ENCODE measurements around the gene NAALADL2. TPM values are rescaled to one million over a fixed set of nuclear protein-coding genes. Genes with fewer than 3 reads are reported as not detected.

The NAALADL2 gene
- total and polyA plus RNA-seq, 2 donors from 2014 or later, result 2.0 to 20.2 TPM

- Histone ChIP-seq H3K4me3 (ENCODE audit: low read length in 3 of 3) (no peak overlapping the region), H3K36me3 (ENCODE audit: control insufficient read depth in 2 of 3, insufficient read depth in 3 of 3, low read length in 3 of 3) (no peaks in the 10 kb centered on the region), H3K4me1 (ENCODE audit: control insufficient read depth in 2 of 3, insufficient read depth in 2 of 3, low read depth in 1 of 3, low read length in 3 of 3) (no peaks in the 10 kb centered on the region), H3K9me3 (ENCODE audit: control insufficient read depth in 2 of 3, insufficient read depth in 1 of 3, low read length in 3 of 3) (no peaks in the 10 kb centered on the region), H3K9ac (ENCODE audit: low read length in 3 of 3) (no peak overlapping the region), H3K27ac (ENCODE audit: low read depth in 2 of 2, low read length in 2 of 2) (no peak overlapping the region), H3K27me3 (ENCODE audit: control insufficient read depth, insufficient read depth, low read length) (no peaks in the 10 kb centered on the region)
- TF ChIP-seq, protein P1, sequence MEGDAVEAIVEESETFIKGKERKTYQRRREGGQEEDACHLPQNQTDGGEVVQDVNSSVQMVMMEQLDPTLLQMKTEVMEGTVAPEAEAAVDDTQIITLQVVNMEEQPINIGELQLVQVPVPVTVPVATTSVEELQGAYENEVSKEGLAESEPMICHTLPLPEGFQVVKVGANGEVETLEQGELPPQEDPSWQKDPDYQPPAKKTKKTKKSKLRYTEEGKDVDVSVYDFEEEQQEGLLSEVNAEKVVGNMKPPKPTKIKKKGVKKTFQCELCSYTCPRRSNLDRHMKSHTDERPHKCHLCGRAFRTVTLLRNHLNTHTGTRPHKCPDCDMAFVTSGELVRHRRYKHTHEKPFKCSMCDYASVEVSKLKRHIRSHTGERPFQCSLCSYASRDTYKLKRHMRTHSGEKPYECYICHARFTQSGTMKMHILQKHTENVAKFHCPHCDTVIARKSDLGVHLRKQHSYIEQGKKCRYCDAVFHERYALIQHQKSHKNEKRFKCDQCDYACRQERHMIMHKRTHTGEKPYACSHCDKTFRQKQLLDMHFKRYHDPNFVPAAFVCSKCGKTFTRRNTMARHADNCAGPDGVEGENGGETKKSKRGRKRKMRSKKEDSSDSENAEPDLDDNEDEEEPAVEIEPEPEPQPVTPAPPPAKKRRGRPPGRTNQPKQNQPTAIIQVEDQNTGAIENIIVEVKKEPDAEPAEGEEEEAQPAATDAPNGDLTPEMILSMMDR (IDR thresholded peaks at IDR 0.05; ENCODE audit: borderline replicate concordance, extremely low read depth, insufficient read depth), result no peak
- DNase-seq (peak in 1 of 5 donors; percentile 34), FAIRE-seq (no peak)
- intact Hi-C loops (cut with DNase I), result no loop called here
These were observed 545.5 kb downstream of the NAALADL2 start for GRCh38 chr3:175404621-175405020.

DNA sequence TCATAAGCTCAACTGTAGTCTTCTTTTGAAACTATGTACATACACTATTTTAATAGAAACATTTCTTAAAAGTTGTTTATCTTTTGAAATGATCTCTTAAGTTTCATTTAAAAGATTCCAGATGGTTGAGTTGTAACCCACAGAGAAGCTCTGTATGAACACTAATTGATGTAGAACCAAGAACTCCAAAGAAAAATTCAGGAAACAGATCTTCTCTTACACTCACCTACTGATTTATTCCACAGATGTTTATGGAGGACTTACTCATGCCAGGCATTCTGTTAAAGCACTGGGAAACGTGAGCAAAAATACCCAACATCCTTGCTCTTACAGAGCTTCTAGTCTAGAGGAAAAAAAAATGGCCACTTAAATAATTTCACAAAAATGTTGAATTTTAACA is 551.1 kb downstream of the NAALADL2 start:
- DNase-seq (no peak), FAIRE-seq (no peak)
- H3K36me3 ChIP-seq (ENCODE audit: control insufficient read depth in 2 of 3, insufficient read depth in 3 of 3, low read length in 3 of 3), result no peaks in the 10 kb centered on the region
- H3K4me1 ChIP-seq (ENCODE audit: control insufficient read depth in 2 of 3, insufficient read depth in 2 of 3, low read depth in 1 of 3, low read length in 3 of 3), result no peaks in the 10 kb centered on the region
- TF ChIP-seq, protein P1 (IDR thresholded peaks at IDR 0.05; ENCODE audit: borderline replicate concordance, extremely low read depth, insufficient read depth), result no peak
- no peaks in the 10 kb centered on the region for H3K9me3 ChIP-seq (ENCODE audit: control insufficient read depth in 2 of 3, insufficient read depth in 1 of 3, low read length in 3 of 3)
- intact Hi-C loops (cut with DNase I), result no loop called here
- H3K9ac ChIP-seq (ENCODE audit: low read length in 3 of 3), result no peak overlapping the region
- no peak overlapping the region for H3K27ac ChIP-seq (ENCODE audit: low read depth in 2 of 2, low read length in 2 of 2)
- no peak overlapping the region for H3K4me3 ChIP-seq (ENCODE audit: low read length in 3 of 3)
- H3K27me3 ChIP-seq (ENCODE audit: control insufficient read depth, insufficient read depth, low read length), result no peaks in the 10 kb centered on the region

DNA sequence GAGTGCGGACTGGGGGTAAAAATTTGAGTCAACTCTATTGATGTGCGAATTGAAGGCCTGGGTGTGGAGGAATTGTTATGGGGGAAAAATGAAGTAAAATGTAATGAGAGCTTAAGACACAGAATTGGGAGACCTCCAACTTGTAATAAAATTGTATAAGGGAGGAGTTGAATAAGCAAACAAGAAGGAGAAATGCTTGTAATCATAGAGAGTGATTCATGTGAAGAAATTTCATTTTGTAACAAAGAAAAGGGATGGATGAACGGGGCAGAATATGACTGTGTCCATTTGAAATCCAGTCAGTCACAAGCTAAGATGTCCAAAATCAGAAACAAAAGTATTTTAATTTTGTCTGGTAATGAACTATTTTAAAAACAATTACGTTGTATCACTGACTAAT is 552.3 kb downstream of the NAALADL2 start:
- TF ChIP-seq, protein P1 (IDR thresholded peaks at IDR 0.05; ENCODE audit: borderline replicate concordance, extremely low read depth, insufficient read depth), result no peak
- Histone ChIP-seq H3K9ac (ENCODE audit: low read length in 3 of 3) (no peak overlapping the region), H3K36me3 (ENCODE audit: control insufficient read depth in 2 of 3, insufficient read depth in 3 of 3, low read length in 3 of 3) (no peaks in the 10 kb centered on the region), H3K9me3 (ENCODE audit: control insufficient read depth in 2 of 3, insufficient read depth in 1 of 3, low read length in 3 of 3) (no peaks in the 10 kb centered on the region), H3K27me3 (ENCODE audit: control insufficient read depth, insufficient read depth, low read length) (no peaks in the 10 kb centered on the region), H3K4me3 (ENCODE audit: low read length in 3 of 3) (no peak overlapping the region), H3K4me1 (ENCODE audit: control insufficient read depth in 2 of 3, insufficient read depth in 2 of 3, low read depth in 1 of 3, low read length in 3 of 3) (no peaks in the 10 kb centered on the region), H3K27ac (ENCODE audit: low read depth in 2 of 2, low read length in 2 of 2) (no peak overlapping the region)
- no peak for FAIRE-seq
- DNase-seq, result no peak
- intact Hi-C loops (cut with DNase I), result no loop called here

GRCh38 chr3:175411946-175412345 is 552.8 kb downstream of the NAALADL2 start:
- DNase-seq, result no peak
- Histone ChIP-seq H3K27ac (ENCODE audit: low read depth in 2 of 2, low read length in 2 of 2) (no peak overlapping the region), H3K27me3 (ENCODE audit: control insufficient read depth, insufficient read depth, low read length) (no peaks in the 10 kb centered on the region), H3K4me3 (ENCODE audit: low read length in 3 of 3) (no peak overlapping the region), H3K36me3 (ENCODE audit: control insufficient read depth in 2 of 3, insufficient read depth in 3 of 3, low read length in 3 of 3) (no peaks in the 10 kb centered on the region), H3K4me1 (ENCODE audit: control insufficient read depth in 2 of 3, insufficient read depth in 2 of 3, low read depth in 1 of 3, low read length in 3 of 3) (no peaks in the 10 kb centered on the region), H3K9ac (ENCODE audit: low read length in 3 of 3) (no peak overlapping the region), H3K9me3 (ENCODE audit: control insufficient read depth in 2 of 3, insufficient read depth in 1 of 3, low read length in 3 of 3) (no peaks in the 10 kb centered on the region)
- intact Hi-C loops (cut with DNase I), result no loop called here
- FAIRE-seq, result no peak
- TF ChIP-seq, protein P1 (IDR thresholded peaks at IDR 0.05; ENCODE audit: borderline replicate concordance, extremely low read depth, insufficient read depth), result no peak

All from kidney (tissue), 14 donors.